GM13976 (cell line): ENCODE measurements around the gene WDR54.

Experiments used
- DNase-seq: peaks from one replicate; pipeline ENCODE4 v3.0.0; 2012; ENCODE audit warnings: low spot score
- in situ Hi-C: fragments of 300-500 bp; cut with MboI; formaldehyde crosslinking; loops from one replicate; pipeline ENCODE4 v1.12.0; 2022; ENCODE audit warnings: low sequenced_read_pairs, mixed read lengths, inconsistent platforms; ENCODE audit not compliant: unreplicated experiment
- TF ChIP-seq, protein P1 (sequence below): IDR thresholded peaks from 2 replicates; pipeline ENCODE4 v1.5.1; 2012; ENCODE audit warnings: borderline replicate concordance, mild to moderate bottlenecking; ENCODE audit not compliant: insufficient read depth; ENCODE audit errors: extremely low read depth, missing control alignments, control extremely low read depth

The WDR54 gene

DNA sequence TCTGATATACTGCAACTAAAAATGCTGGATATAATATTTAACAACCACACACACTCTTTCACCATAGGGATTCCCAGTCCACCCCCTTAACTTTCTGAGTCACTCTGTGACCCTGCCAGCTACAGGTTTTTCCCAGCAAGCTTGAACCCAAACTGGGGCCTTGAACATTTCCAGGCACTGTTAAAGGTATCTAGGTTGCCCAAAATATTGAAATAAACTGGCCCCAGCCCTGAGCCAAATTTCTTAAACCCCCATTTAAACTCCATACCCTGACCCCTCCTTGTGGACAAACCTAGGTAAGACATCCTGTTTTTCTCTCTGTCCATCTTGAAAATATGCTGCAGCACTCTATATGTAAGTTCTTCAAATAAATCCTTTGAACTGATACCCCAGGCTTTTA lies 21.7 kb upstream of the WDR54 start:
- TF ChIP-seq, protein P1, sequence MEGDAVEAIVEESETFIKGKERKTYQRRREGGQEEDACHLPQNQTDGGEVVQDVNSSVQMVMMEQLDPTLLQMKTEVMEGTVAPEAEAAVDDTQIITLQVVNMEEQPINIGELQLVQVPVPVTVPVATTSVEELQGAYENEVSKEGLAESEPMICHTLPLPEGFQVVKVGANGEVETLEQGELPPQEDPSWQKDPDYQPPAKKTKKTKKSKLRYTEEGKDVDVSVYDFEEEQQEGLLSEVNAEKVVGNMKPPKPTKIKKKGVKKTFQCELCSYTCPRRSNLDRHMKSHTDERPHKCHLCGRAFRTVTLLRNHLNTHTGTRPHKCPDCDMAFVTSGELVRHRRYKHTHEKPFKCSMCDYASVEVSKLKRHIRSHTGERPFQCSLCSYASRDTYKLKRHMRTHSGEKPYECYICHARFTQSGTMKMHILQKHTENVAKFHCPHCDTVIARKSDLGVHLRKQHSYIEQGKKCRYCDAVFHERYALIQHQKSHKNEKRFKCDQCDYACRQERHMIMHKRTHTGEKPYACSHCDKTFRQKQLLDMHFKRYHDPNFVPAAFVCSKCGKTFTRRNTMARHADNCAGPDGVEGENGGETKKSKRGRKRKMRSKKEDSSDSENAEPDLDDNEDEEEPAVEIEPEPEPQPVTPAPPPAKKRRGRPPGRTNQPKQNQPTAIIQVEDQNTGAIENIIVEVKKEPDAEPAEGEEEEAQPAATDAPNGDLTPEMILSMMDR, result no peak
- peak; percentile 62 for DNase-seq
- in situ Hi-C loops, result no loop called here

DNA sequence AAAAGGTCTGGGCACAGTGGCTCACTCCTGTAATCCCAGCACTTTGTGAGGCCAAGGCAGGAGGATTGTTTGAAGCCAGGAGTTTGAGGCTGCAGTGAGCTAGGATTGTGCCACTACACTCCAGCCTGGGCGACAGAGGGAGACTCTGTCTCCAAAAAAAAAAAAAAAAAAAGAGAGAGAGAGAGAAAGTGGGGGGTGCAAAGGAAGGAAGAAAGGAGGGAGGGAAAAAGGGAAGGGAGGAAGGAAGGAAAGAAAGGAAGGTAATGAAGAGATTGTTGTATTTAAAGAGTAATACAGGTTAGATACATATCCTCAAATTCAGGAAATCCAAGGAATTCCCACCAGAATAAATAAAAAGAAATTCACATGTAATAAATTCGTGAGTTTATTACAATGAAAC lies 19.6 kb upstream of the WDR54 start:
- TF ChIP-seq, protein P1, result no peak
- no peak for DNase-seq
- in situ Hi-C loops, result no loop called here

- TF ChIP-seq, protein P1, result no peak
- in situ Hi-C loops, result no loop called here
- peak; percentile 61 for DNase-seq
These were observed 15.5 kb upstream of the WDR54 start for GRCh38 chr2:74406035-74406434.

DNA sequence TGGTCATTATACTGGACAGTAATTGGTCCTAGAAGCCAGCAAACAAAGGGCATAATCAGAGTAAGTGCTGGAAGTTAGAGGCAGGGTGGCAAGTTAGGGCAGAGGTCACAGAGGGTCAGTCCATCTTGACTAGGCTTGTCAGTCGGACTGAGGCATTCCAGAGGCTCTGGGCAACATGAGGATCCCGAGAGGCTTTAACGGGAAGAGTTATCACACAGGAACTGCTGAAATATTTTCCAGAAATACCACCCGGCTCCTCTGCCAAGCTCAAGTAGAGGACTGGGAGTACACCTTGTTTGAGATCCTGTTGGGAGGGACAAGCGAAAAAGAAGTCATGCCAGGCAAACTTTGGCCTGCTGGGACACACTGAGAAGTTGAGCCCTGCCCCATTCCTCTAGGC lies 13.8 kb upstream of the WDR54 start:
- no peak for DNase-seq
- in situ Hi-C loops, result no loop called here
- TF ChIP-seq, protein P1, result no peak

DNA sequence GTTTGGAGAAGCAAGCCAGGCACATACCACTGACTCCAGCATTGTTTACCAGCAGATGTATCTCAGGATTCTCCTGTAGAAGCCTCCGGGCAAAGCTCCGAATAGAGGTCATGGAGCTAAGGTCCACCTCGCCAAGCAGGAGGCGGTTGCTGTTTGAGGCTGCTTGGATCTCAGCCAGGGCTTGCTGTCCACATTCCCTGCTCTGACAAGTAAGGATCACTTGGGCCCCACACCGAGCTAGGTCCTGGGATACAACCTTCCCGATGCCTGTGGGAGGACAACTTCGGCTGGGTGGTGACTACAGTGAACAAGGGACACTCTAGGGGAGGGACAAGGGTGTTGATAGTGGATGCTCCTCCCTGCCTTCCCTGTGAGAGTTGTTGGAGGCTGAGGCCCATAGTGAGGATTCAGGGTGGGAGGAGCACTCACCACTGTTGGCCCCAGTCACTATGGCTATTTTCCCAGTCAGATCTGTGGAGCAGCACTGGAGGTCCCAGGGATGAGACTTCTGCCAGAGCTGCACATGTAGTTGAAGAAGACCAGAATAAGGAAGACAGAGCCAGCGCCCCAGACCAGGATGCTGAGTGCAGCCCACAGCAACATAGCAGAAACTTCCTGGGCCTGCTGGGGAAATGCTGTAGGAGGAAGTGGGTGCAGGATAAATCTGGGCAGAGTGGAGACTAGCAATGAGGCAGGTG lies 8.4 kb upstream of the WDR54 start:
- TF ChIP-seq, protein P1, result no peak
- DNase-seq, result no peak
- in situ Hi-C loops, result no loop called here

- DNase-seq, result no peak
- in situ Hi-C loops, result no loop called here
- TF ChIP-seq, protein P1, result no peak
These were observed 7.1 kb upstream of the WDR54 start for GRCh38 chr2:74414441-74414840.
